ENCODE measurements around the gene KRTAP12-1. TPM values are rescaled to one million over a fixed set of nuclear protein-coding genes. Genes with fewer than 3 reads are reported as not detected.

KRTAP12-1 gene
- total RNA-seq, 1 donor from 2014 or later = not detected

- DNase-seq (ENCODE audit: low read depth) = no peak
- H3K36me3 ChIP-seq (ENCODE audit: insufficient read depth, low read length) = no peaks in the 10 kb centered on the region
- H3K27me3 Mint-ChIP-seq (ENCODE audit: low read depth, unreplicated experiment) = peaks cover 64% of the 10 kb centered on the region
Measured at GRCh38 chr21:44687671-44688070, 5.7 kb upstream of the KRTAP12-1 start.

DNA sequence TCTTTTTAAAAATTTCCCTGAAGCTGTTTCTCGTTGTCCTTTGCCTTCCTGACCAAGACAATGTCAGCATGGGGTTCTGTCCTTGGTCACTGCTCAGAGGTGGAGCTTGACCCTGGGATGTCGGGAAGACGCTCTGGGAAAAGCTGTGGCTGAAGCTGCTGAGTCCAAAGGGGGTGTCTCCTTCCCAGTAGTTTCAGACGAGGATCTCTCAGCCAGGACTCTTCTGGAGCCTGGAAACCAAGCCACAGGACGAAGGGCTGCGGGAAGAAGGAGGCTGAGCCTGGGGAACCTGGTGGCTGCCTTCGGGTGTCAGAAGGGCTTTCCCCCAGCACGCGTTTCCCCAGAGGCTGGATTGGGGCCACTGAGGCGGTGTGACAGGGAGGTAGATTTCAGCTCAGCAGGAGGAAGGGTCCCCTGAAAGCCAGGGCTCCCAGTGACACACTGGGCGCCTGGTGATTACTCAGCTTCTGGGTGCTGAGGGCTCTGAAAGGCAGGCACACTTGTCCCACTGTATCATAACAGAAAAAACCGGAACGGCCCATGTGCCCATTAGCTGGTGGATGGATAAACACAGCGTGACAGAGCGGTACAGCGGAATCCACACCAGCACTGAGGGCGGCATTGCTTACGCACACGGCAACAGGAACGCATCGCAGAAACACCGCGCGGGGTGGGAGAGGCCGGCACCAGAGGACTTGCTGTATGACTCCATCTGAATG is 5.0 kb upstream of the KRTAP12-1 start:
- Mint-ChIP-seq H3K36me3 (ENCODE audit: low read depth, unreplicated experiment) (peaks cover 8% of the 10 kb centered on the region), H3K4me1 (ENCODE audit: low read depth, unreplicated experiment) (peaks cover 5% of the 10 kb centered on the region), H3K27ac (ENCODE audit: unreplicated experiment) (no peak overlapping the region), H3K9me3 (ENCODE audit: unreplicated experiment) (peaks cover 6% of the 10 kb centered on the region), H3K4me3 (ENCODE audit: unreplicated experiment) (no peak overlapping the region), H3K27me3 (ENCODE audit: low read depth, unreplicated experiment) (peaks cover 70% of the 10 kb centered on the region)
- H3K27me3 ChIP-seq (ENCODE audit: insufficient read depth, low read length) = peaks cover 12% of the 10 kb centered on the region
- no peak overlapping the region for H3K27ac ChIP-seq (ENCODE audit: low read depth, low read length)
- FAIRE-seq (no peak), DNase-seq (ENCODE audit: low read depth) (no peak)
- no peaks in the 10 kb centered on the region for H3K9me3 ChIP-seq (ENCODE audit: insufficient read depth, low read depth, low read length)
- H3K36me3 ChIP-seq (ENCODE audit: insufficient read depth, low read length) = no peaks in the 10 kb centered on the region
- no peaks in the 10 kb centered on the region for H4K20me1 ChIP-seq (ENCODE audit: insufficient read depth, low read length)
- H3K4me2 ChIP-seq (ENCODE audit: low read length) = no peak overlapping the region
- TF ChIP-seq CTCF (IDR thresholded peaks at IDR 0.05; ENCODE audit: insufficient read depth, low read depth, low read length) (no peak), EZH2 (IDR thresholded peaks at IDR 0.05; ENCODE audit: insufficient read depth, low read length) (no peak)
- H3K79me2 ChIP-seq (ENCODE audit: insufficient read depth, low read length) = no peaks in the 10 kb centered on the region
- H3K4me3 ChIP-seq (ENCODE audit: insufficient read depth, low read depth, low read length) = no peak overlapping the region
- no peaks in the 10 kb centered on the region for H3K4me1 ChIP-seq (ENCODE audit: insufficient read depth, low read length)
- no peak overlapping the region for H2AFZ ChIP-seq (ENCODE audit: low read depth, low read length)
- no peak overlapping the region for H3K9ac ChIP-seq (ENCODE audit: low read length)

More at GRCh38 chr21:44687671-44688070, 5.7 kb upstream of the KRTAP12-1 start:
- Histone ChIP-seq H3K4me3 (ENCODE audit: insufficient read depth, low read depth, low read length) (no peak overlapping the region), H3K27me3 (ENCODE audit: insufficient read depth, low read length) (peaks cover 12% of the 10 kb centered on the region), H3K9ac (ENCODE audit: low read length) (no peak overlapping the region), H3K4me2 (ENCODE audit: low read length) (no peak overlapping the region), H3K4me1 (ENCODE audit: insufficient read depth, low read length) (no peaks in the 10 kb centered on the region), H3K79me2 (ENCODE audit: insufficient read depth, low read length) (no peaks in the 10 kb centered on the region), H2AFZ (ENCODE audit: low read depth, low read length) (no peak overlapping the region), H3K27ac (ENCODE audit: low read depth, low read length) (no peak overlapping the region), H3K9me3 (ENCODE audit: insufficient read depth, low read depth, low read length) (peaks cover under 1% of the 10 kb centered on the region), H4K20me1 (ENCODE audit: insufficient read depth, low read length) (no peaks in the 10 kb centered on the region)
- H3K27ac Mint-ChIP-seq (ENCODE audit: unreplicated experiment) = no peak overlapping the region
- no peak for FAIRE-seq
- H3K9me3 Mint-ChIP-seq (ENCODE audit: unreplicated experiment) = peaks cover 6% of the 10 kb centered on the region
- H3K4me3 Mint-ChIP-seq (ENCODE audit: unreplicated experiment) = no peak overlapping the region
- peaks cover 8% of the 10 kb centered on the region for H3K36me3 Mint-ChIP-seq (ENCODE audit: low read depth, unreplicated experiment)
- peaks cover 5% of the 10 kb centered on the region for H3K4me1 Mint-ChIP-seq (ENCODE audit: low read depth, unreplicated experiment)
- TF ChIP-seq CTCF (IDR thresholded peaks at IDR 0.05; ENCODE audit: insufficient read depth, low read depth, low read length) = no peak
- TF ChIP-seq EZH2 (IDR thresholded peaks at IDR 0.05; ENCODE audit: insufficient read depth, low read length) = no peak
